Mammary epithelial cell (primary cell): Measurements from ENCODE around the gene CD3G.
"Not testable (repeated sequence)": the region's sequence is repeated elsewhere in the genome, so short reads cannot be mapped to it uniquely, and the experiment has no call there.

Experiments used
- CTCF ChIP-seq, 2 donors: IDR thresholded peaks in 1 of 2; conservative IDR thresholded peaks in 1 of 2; 2 replicates each; pipeline ENCODE4 v1.5.1; 2011 to 2012; ENCODE audit warnings: inconsistent platforms in 2 of 2, low read length in 2 of 2, mild to moderate bottlenecking in 2 of 2, control low read depth in 1 of 2, low read depth in 1 of 2; ENCODE audit not compliant: insufficient read depth in 1 of 2; ENCODE audit errors: extremely low read depth in 1 of 2
- EZH2 ChIP-seq: IDR thresholded peaks from 2 replicates; pipeline ENCODE4 v1.6.1; 2012; ENCODE audit warnings: low read length, inconsistent platforms, borderline replicate concordance

DNA sequence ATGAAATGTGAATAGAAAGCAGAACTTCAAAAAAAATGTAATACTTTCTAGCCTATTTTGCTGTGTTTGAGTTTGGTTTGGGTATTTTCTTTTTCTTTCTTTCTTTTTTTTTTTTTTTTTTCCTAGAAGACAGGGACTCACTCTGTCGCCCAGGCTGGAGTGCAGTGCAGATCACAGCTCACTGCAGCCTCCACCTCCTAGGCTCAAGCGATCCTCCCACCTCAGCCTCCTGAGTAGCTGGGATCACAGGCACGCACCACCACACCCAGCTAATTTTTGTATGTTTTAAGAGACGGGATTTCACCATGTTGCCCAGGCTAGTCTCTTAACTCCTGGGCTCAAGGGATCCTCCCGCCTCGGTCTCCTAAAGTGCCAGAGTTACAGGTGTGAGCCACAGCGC is 58.5 kb downstream of the CD3G start:
- TF ChIP-seq EZH2; CTCF (conservative IDR thresholded peaks at IDR 0.05 in 1 of 2, IDR thresholded peaks at IDR 0.05 in 1 of 2; ENCODE audit: extremely low read depth in 1 of 2, insufficient read depth in 1 of 2, low read depth in 1 of 2, low read length in 2 of 2): not testable (repeated sequence)
